GM19324 (cell line): ENCODE measurements around the gene MFSD2A.
"Not testable (repeated sequence)": the region's sequence is repeated elsewhere in the genome, so short reads cannot be mapped to it uniquely, and the experiment has no call there.

Experiments
- ATAC-seq: cut with Tn5 transposase; IDR thresholded peaks from one replicate; pipeline ENCODE4 v1.9.1; 2021; ENCODE audit warnings: mild to moderate bottlenecking, moderate library complexity; ENCODE audit not compliant: unreplicated experiment, low FRiP score

The MFSD2A gene

DNA sequence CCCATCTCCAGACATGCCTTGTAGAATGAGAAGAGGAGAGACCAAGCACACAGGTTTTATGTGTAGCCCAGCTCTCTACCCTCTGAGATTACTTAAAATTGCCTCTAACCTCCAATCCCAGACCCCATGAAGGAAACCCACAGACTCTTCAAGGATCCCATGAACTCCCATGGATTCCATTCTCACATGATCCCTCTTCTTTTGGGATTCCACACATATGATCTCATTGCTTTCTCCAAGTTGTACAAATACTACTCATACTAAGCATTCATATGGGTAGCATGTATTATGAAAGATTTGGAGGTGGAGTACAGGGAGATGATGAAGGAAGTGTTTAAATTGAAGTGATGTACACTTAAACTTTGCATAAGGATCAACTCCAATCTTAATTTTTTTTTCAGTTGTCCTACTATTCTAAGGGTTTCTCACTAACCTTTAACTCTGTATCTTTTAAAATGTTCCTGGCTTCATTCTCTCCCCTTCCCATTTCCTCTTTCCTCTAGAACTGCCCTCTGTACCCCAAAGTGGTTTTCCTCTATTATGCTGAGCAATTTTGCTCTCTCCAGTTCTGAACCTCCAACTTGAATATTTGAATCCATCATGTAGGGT lies 41.6 kb downstream of the MFSD2A start:
- ATAC-seq: no peak

- ATAC-seq: no peak
These were observed 46.5 kb downstream of the MFSD2A start for GRCh38 chr1:40001456-40001855.

DNA sequence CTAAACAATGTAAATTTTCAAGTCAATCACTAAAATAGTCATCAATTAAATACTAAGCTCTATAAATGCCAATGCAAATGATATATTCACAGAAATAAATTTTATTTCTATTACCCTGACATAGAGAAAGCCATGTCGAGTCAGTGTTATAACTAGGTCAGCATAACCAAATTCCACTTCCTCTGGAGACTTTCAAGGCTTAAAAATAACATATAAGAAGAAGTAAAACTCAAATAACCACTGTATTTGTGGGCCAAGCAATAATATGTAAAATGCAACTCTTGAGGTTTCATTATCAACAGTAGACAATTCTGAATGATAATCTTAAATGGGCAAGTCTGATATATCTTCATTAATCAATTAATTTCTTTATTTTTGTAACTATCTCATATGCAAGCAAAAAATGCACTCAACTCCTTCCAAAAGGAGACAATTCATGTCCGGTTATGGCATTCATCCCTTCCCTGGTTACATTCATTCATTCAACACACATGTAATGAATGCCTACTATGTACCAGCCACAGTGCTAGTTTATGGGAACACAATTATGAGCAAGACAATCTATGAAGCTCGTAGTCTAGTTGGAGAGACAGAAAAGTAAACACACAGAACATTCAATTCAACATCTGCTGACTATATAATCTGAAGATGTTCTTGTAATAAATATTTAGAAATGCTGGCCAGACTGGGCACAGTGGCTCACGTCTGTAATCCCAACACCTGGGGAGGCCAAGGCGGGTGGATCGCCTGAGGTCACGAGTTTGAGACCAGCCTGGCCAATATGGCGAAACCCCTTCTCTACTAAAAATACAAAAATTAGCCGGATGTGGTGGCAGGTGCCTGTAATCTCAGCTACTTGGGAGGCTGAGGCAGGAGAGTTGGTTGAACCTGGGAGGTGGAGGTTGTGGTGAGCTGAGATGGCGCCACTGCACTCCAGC lies 48.5 kb downstream of the MFSD2A start:
- peak; percentile 56 for ATAC-seq

DNA sequence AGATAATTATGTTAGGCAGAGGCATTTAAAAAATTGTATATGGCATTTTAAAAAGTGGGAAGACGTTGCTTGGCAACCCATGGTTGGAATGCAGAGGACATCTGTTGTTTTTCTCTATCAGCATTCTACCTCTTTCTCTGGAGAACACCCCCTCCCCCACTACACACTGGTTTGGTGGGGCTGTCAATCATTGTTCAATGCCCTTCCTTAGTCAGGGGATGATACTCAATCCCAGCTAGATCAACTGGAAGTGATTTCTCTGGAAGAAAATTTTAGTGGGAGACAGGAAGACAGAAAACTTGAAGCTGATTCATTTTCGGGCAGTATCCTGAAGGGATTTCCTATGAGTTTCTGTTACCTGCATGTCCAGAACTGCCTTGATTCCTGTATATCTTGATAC lies 49.9 kb downstream of the MFSD2A start:
- no peak for ATAC-seq

DNA sequence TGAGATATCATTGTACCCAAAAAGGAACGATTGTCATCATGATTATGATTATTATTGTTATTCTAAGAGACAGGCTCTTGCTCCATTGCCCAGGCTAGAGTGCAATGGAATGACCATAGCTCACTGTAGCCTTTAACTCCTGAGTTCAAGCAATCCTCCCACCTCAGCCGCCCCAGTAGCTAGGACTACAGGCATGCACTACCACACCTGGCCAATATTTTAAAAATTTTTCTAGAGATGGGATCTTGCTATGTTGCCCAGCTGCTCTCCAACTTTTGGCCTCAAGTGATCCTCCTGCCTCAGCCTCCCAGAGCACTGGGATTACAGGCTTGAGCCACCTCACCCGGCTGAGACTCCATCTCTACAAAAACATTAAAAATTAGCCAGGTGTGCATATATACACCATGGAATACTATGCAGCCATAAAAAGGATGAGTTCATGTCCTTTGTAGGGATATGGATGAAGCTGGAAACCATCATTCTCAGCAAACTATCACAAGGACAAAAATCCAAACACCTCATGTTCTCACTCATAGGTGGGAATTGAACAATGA lies 52.6 kb downstream of the MFSD2A start:
- not testable (repeated sequence) for ATAC-seq

GRCh38 chr1:40011198-40011597 lies 56.3 kb downstream of the MFSD2A start:
- ATAC-seq: no peak

DNA sequence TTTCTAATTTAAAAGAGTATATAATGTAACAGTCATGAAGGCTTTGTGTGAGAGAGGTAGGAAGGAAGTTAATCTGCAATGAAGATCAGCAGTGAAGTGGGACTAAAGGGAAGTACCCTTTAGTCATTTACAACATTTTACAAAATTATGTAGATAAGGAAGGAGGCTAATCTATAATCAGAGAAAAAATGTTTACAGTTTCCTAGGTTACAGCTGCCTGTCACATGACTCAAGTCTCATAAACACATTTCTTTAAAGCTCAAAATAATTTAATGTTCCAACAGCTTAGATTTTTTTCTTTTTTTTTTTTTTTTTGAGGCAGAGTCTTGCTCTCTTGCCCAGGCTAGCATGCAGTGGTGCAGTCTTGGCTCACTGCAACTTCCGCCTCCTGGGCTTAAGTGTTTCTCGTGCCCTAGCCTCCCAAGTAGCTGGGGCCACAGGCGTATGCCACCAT lies 59.3 kb downstream of the MFSD2A start:
- no peak for ATAC-seq

GRCh38 chr1:40014812-40015594 lies 60.1 kb downstream of the MFSD2A start:
- no peak for ATAC-seq

DNA sequence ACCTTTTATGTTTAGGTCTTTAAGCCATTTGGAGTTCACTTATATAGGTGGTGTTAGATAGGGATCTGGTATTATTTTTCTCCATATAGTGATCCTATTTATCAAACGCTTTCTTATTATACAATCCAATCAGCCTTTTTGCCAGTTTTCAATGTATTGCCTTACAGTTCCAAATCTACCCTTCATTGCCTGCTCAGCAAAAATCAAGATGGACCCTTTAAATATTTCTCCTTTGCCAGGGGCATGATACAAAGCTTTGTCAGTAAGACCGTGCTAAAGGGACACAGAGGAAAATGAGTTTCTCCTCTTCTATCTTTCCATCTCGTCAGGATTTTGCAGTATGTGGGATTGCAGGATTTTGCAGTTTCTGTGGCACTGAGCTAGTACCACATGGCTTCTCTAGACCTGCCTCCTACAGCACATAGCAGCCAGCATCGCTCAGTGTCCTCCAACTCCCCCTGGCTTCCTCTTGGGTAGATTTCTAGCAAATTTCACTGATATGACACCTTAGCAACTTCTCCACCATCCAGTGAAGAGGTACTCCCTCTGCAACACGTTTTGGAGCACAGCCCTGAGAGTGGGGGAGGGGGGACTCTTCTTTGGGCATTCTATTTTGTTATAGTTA lies 63.1 kb downstream of the MFSD2A start:
- ATAC-seq: no peak
